HCT116 (cell line): ENCODE results near the gene RELCH. TPM values are rescaled to one million over a fixed set of nuclear protein-coding genes. Genes with fewer than 3 reads are reported as not detected.

ENCODE experiments used
- ATAC-seq: fragments of 200-7000 bp; cut with Tn5 transposase; 2 replicates; pipeline ENCODE4 v1.9.1; 2020; ENCODE audit warnings: mild to moderate bottlenecking, moderate library complexity
- BruUV-seq: library from RNA; stranded (reverse); fragments of 400-500 nt; replicated peaks from 2 replicates; lab custom pipeline; 2021; lab: Mats Ljungman, UMichigan
- CTCF ChIA-PET: fragments of 300-600 bp; sonication (Branson Sonifier 250); formaldehyde crosslinking; loops from one replicate; lab custom pipeline; 2021; ENCODE audit warnings: antibody characterized with exemption; lab: Charles Lee
- POLR2A ChIA-PET: fragments of 300-600, 350-600 bp; sonication (Branson Sonifier 250); formaldehyde crosslinking; loops from one replicate; lab custom pipeline; 2021; ENCODE audit warnings: antibody characterized with exemption; lab: Charles Lee
- RAD21 ChIA-PET, 2 experiments: fragments of 300-600 bp; sonication (Branson Sonifier 250); formaldehyde crosslinking; loops; one replicate each; lab custom pipeline; 2023; ENCODE audit warnings: low total read pairs in 2 of 2; ENCODE audit not compliant: uncharacterized antibody in 2 of 2, unreplicated experiment in 2 of 2, low non-redundant PET in 1 of 2; lab: Charles Lee
- DNase-seq: peaks from one replicate; pipeline ENCODE4 v3.0.0-alpha.2; 2010; ENCODE audit warnings: low read depth, low spot score
- H2AFZ ChIP-seq: fragments of 200-600 bp; shearing (Covaris generic), sonication (generic); 2 replicates; pipeline ENCODE4 v1.6.1; 2017; ENCODE audit warnings: low read depth, mixed run types, mixed read lengths, antibody characterized with exemption, low read length; ENCODE audit not compliant: poor library complexity, severe bottlenecking
- H3K27ac ChIP-seq: 2 replicates; pipeline ENCODE4 v1.5.1; 2012; ENCODE audit warnings: low read depth, low read length
- H3K27me3 ChIP-seq: fragments of 200-600 bp; sonication (generic); 2 replicates; pipeline ENCODE4 v1.6.1; 2016; ENCODE audit warnings: mixed run types, low read length, mixed read lengths; ENCODE audit not compliant: insufficient read depth
- H3K36me3 ChIP-seq, 2 experiments: fragments of 200-500 bp in 1 of 2; fragments of 200-600 bp in 1 of 2; sonication (Bioruptor generic) in 1 of 2; sonication (generic) in 1 of 2; 2 replicates each; pipeline versions ENCODE4 v1.5.1 to v1.6.1; 2014 to 2016; ENCODE audit warnings: low read length in 2 of 2, inconsistent platforms in 1 of 2, mixed read lengths in 1 of 2, mixed run types in 1 of 2; ENCODE audit not compliant: insufficient read depth in 2 of 2, control insufficient read depth in 1 of 2
- H3K4me1 ChIP-seq, 2 experiments: fragments of 200-600 bp in 1 of 2; sonication (generic) in 1 of 2; 2 replicates each; pipeline versions ENCODE4 v1.5.1 to v1.6.1; 2012 to 2017; ENCODE audit warnings: low read length in 2 of 2, inconsistent platforms in 1 of 2, mild to moderate bottlenecking in 1 of 2, mixed read lengths in 1 of 2, mixed run types in 1 of 2, moderate library complexity in 1 of 2; ENCODE audit not compliant: insufficient read depth in 2 of 2, control insufficient read depth in 1 of 2
- H3K4me2 ChIP-seq: fragments of 200-600 bp; sonication (generic); 2 replicates; pipeline ENCODE4 v1.6.1; 2017; ENCODE audit warnings: mixed run types, low read length, mixed read lengths
- H3K4me3 ChIP-seq, 2 experiments: fragments of 200-600 bp in 1 of 2; sonication (generic) in 1 of 2; replicated peaks in 1 of 2; 2 replicates each; pipeline ENCODE4 v1.5.1; 2011 to 2016; ENCODE audit warnings: low read length in 2 of 2, control low read depth in 1 of 2, low read depth in 1 of 2, mild to moderate bottlenecking in 1 of 2, mixed read lengths in 1 of 2, mixed run types in 1 of 2
- H3K79me2 ChIP-seq: fragments of 200-600 bp; sonication (generic); 2 replicates; pipeline ENCODE4 v1.6.1; 2017; ENCODE audit warnings: mild to moderate bottlenecking, mixed run types, low read length, moderate library complexity, mixed read lengths; ENCODE audit not compliant: insufficient read depth
- H3K9ac ChIP-seq: fragments of 200-600 bp; sonication (generic); 2 replicates; pipeline ENCODE4 v1.6.1; 2016; ENCODE audit warnings: low read length, mixed read lengths
- H3K9me2 ChIP-seq: fragments of 200-600 bp; sonication (generic), shearing (Covaris generic); 2 replicates; pipeline ENCODE4 v1.6.1; 2017; ENCODE audit warnings: mixed run types, mild to moderate bottlenecking, moderate library complexity; ENCODE audit not compliant: insufficient read depth
- H3K9me3 ChIP-seq, 2 experiments: fragments of 200-500 bp in 1 of 2; fragments of 200-600 bp in 1 of 2; sonication (Bioruptor generic) in 1 of 2; sonication (generic) in 1 of 2; 2 replicates each; pipeline ENCODE4 v1.6.1; 2014 to 2017; ENCODE audit warnings: low read length in 2 of 2, mixed read lengths in 2 of 2, inconsistent platforms in 1 of 2, low read depth in 1 of 2, mild to moderate bottlenecking in 1 of 2, mixed run types in 1 of 2, moderate library complexity in 1 of 2; ENCODE audit not compliant: control insufficient read depth in 1 of 2, insufficient read depth in 1 of 2
- H4K20me1 ChIP-seq: fragments of 200-600 bp; sonication (generic), shearing (Covaris generic); 2 replicates; pipeline ENCODE4 v1.6.1; 2017; ENCODE audit warnings: mixed run types, mild to moderate bottlenecking, moderate library complexity; ENCODE audit not compliant: insufficient read depth
- ATF3 ChIP-seq: IDR thresholded peaks from 2 replicates; pipeline ENCODE4 v1.6.1; 2012
- CBX3 ChIP-seq: IDR thresholded peaks from 2 replicates; pipeline ENCODE4 v1.6.1; 2012; ENCODE audit warnings: low read depth
- CTCF ChIP-seq, 3 experiments: fragments of 200-600 bp in 1 of 3; sonication (generic) in 1 of 3; IDR thresholded peaks in 2 of 3; conservative IDR thresholded peaks in 1 of 3; 2 replicates each; pipeline ENCODE4 v1.5.1; 2012 to 2017; ENCODE audit warnings: low read depth in 2 of 3, low read length in 2 of 3, antibody characterized with exemption in 1 of 3, borderline replicate concordance in 1 of 3, control low read depth in 1 of 3, mild to moderate bottlenecking in 1 of 3, mixed read lengths in 1 of 3, mixed run types in 1 of 3, moderate library complexity in 1 of 3; ENCODE audit not compliant: insufficient read depth in 1 of 3
- ELF1 ChIP-seq: IDR thresholded peaks from 2 replicates; pipeline ENCODE4 v1.6.1; 2012; ENCODE audit warnings: low read depth, borderline replicate concordance
- EZH2 ChIP-seq: fragments of 200-600 bp; sonication (generic); IDR thresholded peaks from 2 replicates; pipeline ENCODE4 v1.6.1; 2017; ENCODE audit warnings: antibody characterized with exemption, mixed run types
- EZH2phosphoT487 ChIP-seq: fragments of 200-600 bp; IDR thresholded peaks from 2 replicates; pipeline ENCODE4 v1.6.1; 2018; ENCODE audit warnings: antibody characterized with exemption, borderline replicate concordance
- MAX ChIP-seq: IDR thresholded peaks from 2 replicates; pipeline ENCODE4 v1.6.1; 2012
- POLR2A ChIP-seq: IDR thresholded peaks from 2 replicates; pipeline ENCODE4 v1.7.0; 2011; ENCODE audit warnings: borderline replicate concordance; ENCODE audit not compliant: insufficient read depth, insufficient read length; ENCODE audit errors: extremely low read depth
- SIN3A ChIP-seq: IDR thresholded peaks from 2 replicates; pipeline ENCODE4 v1.6.1; 2012; ENCODE audit warnings: low read depth
- SRF ChIP-seq: IDR thresholded peaks from 2 replicates; pipeline ENCODE4 v1.6.1; 2012; ENCODE audit warnings: low read depth
- TCF7L2 ChIP-seq: IDR thresholded peaks from 2 replicates; pipeline ENCODE4 v1.7.0; 2011; ENCODE audit warnings: borderline replicate concordance, inconsistent platforms; ENCODE audit not compliant: insufficient read depth, insufficient read length; ENCODE audit errors: extremely low read depth
- ZBTB33 ChIP-seq: IDR thresholded peaks from 2 replicates; pipeline ENCODE4 v1.6.1; 2011; ENCODE audit warnings: mild to moderate bottlenecking, low read length, moderate library complexity; ENCODE audit not compliant: insufficient replicate concordance; ENCODE audit errors: extremely low read depth
- ZNF274 ChIP-seq: fragments of 200-500 bp; sonication (Bioruptor generic); IDR thresholded peaks from 2 replicates; pipeline ENCODE4 v1.6.1; 2014; ENCODE audit warnings: mild to moderate bottlenecking, low read depth, low read length, inconsistent platforms
- intact Hi-C: fragments of 100-400 bp; cut with micrococcal nuclease; formaldehyde crosslinking; loops from 2 replicates; pipeline ENCODE4 v1.10.0; 2022
- total RNA-seq: library from RNA; stranded (reverse); gene quantifications from one replicate; pipeline ENCODE4 v1.2.1, GENCODE V29; 2021; ENCODE audit not compliant: unreplicated experiment

Gene RELCH
- total RNA-seq, 1 experiment from 2014 or later = 17.4 TPM

DNA sequence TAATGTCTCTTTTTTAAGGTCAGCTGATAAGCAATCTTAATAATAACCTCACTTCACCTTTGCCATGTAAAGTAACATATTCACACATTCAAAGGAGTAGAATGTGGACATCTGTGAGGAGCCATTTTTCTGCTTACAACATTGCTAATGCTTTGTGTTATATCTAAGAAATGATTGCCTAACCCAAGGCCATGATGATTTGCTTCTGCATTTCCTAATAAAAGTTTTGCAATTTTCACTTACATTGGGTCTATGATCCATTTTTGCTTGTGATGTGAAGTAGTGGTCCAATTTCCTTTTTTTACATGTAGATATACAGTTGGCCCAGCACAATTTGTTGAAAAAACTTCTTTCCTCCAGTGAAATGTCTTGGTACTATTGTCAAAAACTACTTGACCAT, 22.0 kb downstream of the RELCH start:
- Histone ChIP-seq H3K9ac (no peak overlapping the region), H3K9me3 (no peaks in the 10 kb centered on the region), H3K4me3 (no peak overlapping the region), H3K4me1 (no peaks in the 10 kb centered on the region), H3K9me2 (no peaks in the 10 kb centered on the region), H4K20me1 (no peaks in the 10 kb centered on the region), H3K27me3 (no peaks in the 10 kb centered on the region), H3K36me3 (peaks cover 0 to 5% of the 10 kb centered on the region in 2 experiments; a peak in 1 of 4 replicates), H3K4me2 (no peak overlapping the region), H2AFZ (no peak overlapping the region), H3K27ac (no peak overlapping the region), H3K79me2 (peaks cover 75% of the 10 kb centered on the region)
- intact Hi-C loops = no loop called here
- ChIA-PET CTCF (no interaction called here), POLR2A (no interaction called here), RAD21 (no interaction called here)
- no peak for ATAC-seq
- TF ChIP-seq CBX3 = no peak
- TF ChIP-seq EZH2phosphoT487 = no peak
- no peak for TF ChIP-seq TCF7L2
- no peak for TF ChIP-seq ELF1
- no peak for TF ChIP-seq CTCF (IDR thresholded peaks at IDR 0.05 in 2 of 3, conservative IDR thresholded peaks at IDR 0.05 in 1 of 3; ENCODE audit: borderline replicate concordance in 1 of 3, insufficient read depth in 1 of 3, low read depth in 2 of 3, low read length in 2 of 3)
- no peak for TF ChIP-seq POLR2A
- no peak for TF ChIP-seq ATF3
- no peak for TF ChIP-seq EZH2
- no peak for TF ChIP-seq SRF
- BruUV-seq = no TSS peak
- no peak for DNase-seq

GRCh38 chr18:62210138-62210537, 23.1 kb downstream of the RELCH start:
- DNase-seq = no peak
- RAD21 ChIA-PET = no interaction called here
- Histone ChIP-seq H3K4me2 (no peak overlapping the region), H3K27ac (no peak overlapping the region), H3K36me3 (peaks cover 0 to 5% of the 10 kb centered on the region in 2 experiments; a peak in 1 of 4 replicates), H3K4me1 (no peaks in the 10 kb centered on the region), H3K27me3 (no peaks in the 10 kb centered on the region), H2AFZ (no peak overlapping the region), H3K4me3 (no peak overlapping the region), H3K9me3 (no peaks in the 10 kb centered on the region), H3K79me2 (peaks cover 65% of the 10 kb centered on the region), H3K9ac (no peak overlapping the region), H3K9me2 (no peaks in the 10 kb centered on the region), H4K20me1 (no peaks in the 10 kb centered on the region)
- no TSS peak for BruUV-seq
- CTCF ChIA-PET = no interaction called here
- no peak for ATAC-seq
- intact Hi-C loops = no loop called here
- POLR2A ChIA-PET = no interaction called here
- no peak for TF ChIP-seq EZH2phosphoT487
- no peak for TF ChIP-seq ATF3
- TF ChIP-seq ELF1 = no peak
- TF ChIP-seq ZBTB33 = no peak
- no peak for TF ChIP-seq MAX
- no peak for TF ChIP-seq POLR2A
- TF ChIP-seq SIN3A = no peak
- no peak for TF ChIP-seq ZNF274
- no peak for TF ChIP-seq EZH2
